Dermis microvascular lymphatic vessel endothelial cell (primary cell): ENCODE results near the gene SOS2. TPM values are rescaled to one million over a fixed set of nuclear protein-coding genes. Genes with fewer than 3 reads are reported as not detected.
"Not testable (repeated sequence)": the region's sequence is repeated elsewhere in the genome, so short reads cannot be mapped to it uniquely, and the experiment has no call there.

Source experiments
- DNase-seq, 2 donors: peaks; one replicate each; pipeline versions ENCODE4 v3.0.0 to v3.0.0-alpha.2; 2010; ENCODE audit warnings: low read depth in 2 of 2
- total RNA-seq: library from RNA; depleted of rRNA; stranded (reverse); fragments of >200 nt; gene quantifications from 2 replicates; pipeline ENCODE4 v1.2.1, GENCODE V29; 2014

SOS2 gene
- total RNA-seq, 1 donor from 2014 or later = 19.4 TPM

DNA sequence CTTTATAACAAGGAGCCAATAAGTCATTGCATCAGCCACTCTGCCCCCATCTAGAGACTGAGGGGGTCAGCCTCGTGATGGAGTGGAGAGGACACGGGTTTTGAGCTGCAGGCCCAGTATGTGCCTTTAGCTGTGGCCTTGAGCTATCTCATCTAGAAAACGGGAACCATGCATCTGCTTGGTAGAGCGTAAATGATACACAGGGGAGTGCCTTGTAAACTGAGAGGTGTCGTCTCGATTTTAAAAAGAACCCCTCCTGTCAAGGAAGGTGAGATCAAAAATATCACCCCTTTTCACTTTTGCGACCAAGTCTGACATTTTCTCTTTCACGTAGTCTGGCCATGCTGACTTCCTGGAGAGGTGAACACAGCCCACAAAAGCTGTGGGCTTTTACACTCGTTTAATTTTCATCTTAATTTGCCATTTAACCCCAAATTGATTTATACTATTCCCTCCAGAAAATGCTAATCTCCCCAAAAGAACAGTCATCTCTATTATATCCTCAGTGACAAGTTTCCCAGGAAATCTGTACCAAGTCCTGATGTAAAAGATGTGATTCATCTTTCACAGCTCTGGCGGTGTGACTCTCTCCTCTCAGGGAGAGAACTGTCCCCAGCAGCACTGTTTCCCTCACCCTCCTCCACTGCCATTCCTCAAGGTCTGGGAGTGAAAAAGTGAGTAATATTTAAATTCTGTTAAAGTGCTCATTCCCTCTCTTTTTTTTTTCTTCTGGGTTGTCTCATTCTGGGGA lies 145.6 kb downstream of the SOS2 start:
- no peak for DNase-seq

DNA sequence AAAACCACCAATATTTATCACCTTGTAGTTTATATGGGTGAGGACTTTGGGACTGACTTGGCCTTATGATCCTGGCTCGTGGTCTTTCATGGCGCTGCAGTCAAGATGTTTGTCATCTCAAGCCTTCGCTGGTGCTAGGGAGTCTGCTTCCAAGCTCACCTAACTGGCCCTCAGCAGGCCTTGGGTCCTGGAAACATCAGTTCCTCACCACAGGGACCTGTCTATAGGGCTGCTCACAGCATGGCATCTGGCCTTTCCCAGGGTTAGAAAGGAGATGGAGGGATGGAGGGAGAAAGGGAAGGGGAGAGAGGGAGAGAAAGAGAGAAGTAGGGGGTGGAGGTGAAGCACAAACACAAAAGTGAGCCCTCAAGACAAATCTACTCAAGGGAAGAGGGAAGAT lies 146.7 kb downstream of the SOS2 start:
- no peak for DNase-seq

GRCh38 chr14:50083467-50084337 lies 147.7 kb downstream of the SOS2 start:
- no peak for DNase-seq

DNA sequence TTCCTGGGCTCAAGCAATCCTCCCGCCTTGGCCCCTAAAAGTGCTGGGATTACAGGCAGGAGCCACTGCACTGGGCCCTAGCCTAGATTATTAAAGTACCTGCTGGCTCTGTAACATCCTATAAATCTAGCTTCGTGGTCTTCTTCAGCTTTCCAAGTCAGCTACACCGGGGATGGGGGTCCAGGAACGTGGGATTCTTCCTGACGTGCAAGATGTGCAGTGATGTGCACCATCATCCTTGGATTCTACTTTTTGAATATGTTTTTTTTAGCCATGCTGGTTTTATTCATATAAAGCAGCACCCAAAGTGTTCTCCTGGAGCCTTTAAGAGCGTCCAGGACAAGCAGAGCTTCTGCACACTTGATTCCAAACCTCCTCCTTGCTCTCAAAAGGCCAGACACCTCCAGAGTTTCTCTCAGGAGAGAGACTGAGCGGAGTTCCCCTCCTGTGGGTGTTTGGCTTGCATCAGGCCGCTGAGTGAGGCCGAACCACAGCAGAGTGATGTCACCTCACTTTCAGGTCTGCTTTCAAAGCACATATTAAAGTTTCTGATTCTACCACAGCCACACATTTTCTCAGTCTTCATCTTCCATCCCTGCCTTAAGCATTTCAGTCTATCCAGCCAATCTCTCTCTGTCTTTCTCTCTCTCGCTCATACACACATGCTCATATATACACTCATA lies 148.5 kb downstream of the SOS2 start:
- no peak for DNase-seq

DNA sequence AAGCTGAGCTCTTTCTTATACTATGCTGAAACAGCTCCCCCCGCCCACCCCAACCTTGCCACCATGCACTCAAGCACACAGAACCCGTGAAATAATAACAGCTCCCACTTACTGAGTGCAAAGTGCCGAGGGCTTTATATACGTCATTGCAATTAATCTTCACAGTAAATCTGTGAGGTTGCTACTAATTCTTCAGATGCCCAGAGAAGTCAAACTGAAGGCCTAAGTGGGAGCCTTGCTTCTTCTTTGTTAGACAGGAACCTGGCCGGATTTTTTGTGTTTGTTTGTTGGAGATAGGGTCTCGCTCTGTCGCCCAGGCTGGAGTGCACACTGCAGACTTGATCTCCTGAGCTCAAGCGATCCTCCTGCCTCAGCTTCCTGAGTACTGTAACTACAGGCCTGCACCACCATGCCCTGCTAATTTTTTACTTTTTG lies 149.1 kb downstream of the SOS2 start:
- no peak for DNase-seq

DNA sequence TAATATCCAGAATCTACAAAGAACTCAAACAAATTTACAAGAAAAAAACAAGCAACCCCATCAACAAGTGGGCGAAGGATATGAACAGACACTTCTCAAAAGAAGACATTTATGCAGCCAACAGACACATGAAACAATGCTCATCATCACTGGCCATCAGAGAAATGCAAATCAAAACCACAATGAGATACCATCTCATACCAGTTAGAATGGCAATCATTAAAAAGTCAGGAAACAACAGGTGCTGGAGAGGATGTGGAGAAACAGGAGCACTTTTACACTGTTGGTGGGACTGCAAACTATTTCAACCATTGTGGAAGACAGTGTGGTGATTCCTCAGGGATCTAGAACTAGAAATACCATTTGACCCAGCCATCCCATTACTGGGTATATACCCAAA lies 152.3 kb downstream of the SOS2 start:
- not testable (repeated sequence) for DNase-seq

DNA sequence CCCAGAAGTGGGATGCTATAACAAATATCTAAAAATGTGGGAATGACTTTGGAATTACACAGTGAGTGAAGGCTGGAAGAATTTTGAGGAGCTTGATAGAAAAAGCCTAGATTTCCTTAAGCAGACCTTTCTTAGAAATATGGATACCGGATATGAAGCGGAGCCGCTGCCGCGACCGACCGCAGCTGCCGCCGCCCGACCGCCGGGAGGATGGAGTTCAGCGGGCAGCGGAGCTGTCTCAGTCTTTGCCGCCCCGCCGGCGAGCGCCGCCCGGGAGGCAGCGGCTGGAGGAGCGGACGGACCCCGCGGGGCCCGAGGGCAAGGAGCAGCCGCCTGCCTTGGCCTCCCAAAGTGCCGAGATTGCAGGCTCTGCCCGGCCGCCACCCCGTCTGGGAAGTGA lies 157.7 kb downstream of the SOS2 start:
- not testable (repeated sequence) for DNase-seq

DNA sequence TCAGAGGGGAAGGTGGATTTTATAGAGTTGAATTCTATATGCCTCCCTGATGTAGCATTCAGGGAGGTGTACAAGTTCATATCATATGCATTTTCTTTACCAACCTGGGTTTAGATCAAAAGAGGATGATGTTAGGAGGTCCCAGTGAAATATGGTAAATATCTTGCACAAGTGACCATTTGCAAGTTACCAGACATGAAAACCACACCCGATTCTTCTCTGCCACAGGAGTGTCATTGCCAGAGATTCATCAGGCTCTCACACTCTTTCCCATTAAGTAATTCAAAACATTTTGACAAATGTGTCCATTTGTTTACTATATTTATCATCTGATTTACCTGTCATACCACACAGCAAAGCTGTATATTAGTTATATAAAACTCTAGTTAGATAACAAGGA lies 159.0 kb downstream of the SOS2 start:
- DNase-seq = no peak

- no peak for DNase-seq
Observed at GRCh38 chr14:50070840-50071548, 160.4 kb downstream of the SOS2 start.

DNA sequence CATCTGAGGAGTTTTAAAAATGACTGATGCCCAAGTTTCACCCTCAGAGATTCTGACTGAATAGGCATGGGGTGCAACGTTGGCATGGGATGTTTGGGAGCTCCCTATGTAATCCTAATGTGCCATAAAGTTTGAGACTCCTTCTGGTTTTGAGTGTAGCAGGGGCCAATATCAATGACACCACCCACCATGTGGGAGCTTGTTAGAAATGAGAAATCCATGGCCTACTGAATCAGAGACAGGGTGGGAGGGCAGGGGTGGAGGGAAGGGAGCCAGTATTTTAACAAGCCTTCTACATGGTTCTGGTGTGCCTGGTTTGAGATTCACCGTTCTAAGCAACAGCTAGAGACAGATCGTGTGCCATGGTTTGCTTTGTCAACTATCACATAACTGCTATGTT lies 161.1 kb downstream of the SOS2 start:
- DNase-seq = no peak

DNA sequence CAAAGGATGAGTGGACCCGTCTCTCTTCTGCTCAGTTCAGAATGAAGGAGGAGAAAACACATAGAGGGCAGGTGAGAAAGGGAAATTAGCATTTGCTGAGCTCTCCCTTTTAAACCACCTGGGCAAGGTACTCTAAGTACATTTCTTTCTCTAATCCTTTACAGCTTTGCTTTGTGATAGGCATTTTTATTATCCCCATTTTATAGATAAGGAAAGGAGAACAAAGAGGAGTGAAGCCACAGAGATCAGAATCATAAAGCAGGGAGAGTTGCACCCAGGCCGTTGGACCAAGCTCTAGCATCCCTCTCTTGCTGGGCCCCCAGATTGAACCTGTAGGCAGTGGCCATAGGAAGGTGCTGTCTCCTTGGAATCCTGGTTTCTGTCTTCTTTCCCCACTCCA lies 162.1 kb downstream of the SOS2 start:
- no peak for DNase-seq

DNA sequence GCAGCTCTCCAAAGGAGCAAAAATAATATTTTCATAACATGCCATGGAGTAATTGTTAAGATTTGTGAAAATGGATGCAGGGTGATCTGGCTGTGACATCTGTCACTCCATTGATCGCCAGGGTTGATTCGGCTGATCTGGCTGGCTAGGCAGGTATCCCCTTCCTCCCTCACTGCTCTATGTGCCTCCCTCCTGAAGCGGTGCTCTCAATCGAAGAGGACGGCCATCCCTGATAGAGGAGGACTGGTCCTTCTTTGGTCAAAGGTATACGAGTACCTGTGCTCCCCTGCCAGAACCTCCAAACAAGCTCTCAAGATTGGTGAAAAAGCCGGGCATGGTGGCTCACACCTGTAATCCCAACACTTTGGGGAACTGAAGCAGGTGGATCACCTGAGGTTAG lies 162.9 kb downstream of the SOS2 start:
- no peak for DNase-seq

DNA sequence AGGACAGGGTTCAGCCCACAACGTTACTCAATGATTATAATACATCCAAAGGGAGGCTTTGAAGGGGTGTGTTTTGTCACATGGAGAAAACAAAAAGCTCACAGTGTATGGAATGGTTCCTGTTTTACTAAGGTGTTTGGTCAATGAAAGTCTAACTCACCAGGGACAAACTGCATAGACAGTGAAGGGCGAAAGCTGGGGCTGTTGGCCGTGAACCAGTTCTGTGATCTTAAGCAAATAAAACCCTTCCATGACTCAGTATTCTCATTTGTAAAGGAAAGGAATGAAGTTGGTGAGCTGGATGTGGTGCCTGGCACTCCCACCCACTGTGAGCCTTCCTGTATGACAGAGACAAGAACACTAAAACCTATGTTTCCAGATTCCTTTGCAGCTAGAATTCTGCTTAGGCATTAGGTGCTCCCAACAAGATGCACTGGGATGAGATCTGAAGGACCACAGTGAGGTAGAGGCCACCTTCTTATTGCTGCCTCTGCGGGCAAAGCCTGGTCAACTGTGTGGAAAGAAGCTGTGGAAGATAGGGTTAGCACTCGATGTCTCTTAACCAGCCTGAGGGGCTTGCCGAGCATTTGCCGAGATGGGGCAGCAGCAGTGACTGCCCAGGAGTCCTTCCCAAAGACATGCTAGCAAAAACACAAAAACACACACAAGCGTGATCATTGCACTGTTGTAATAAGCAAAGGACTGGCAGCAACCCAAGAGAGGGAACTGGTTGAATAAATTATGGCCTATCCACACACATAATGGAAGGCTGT lies 163.5 kb downstream of the SOS2 start:
- peak in 1 of 2 donors; percentile 58 for DNase-seq

Other genes with a start within 250 kb of the SOS2 start
- gene VCPKMT, start 115.0 kb downstream of the SOS2 start, total RNA-seq = 1.9 and 2.8 TPM in 2 replicates
- gene L2HGDH, start 80.7 kb upstream of the SOS2 start, total RNA-seq = 3.8 and 5.0 TPM in 2 replicates
- 5.4 and 6.0 TPM in 2 replicates for gene DMAC2L, start 80.7 kb upstream of the SOS2 start, total RNA-seq
- gene CDKL1, start 165.3 kb upstream of the SOS2 start, total RNA-seq = 42.2 and 62.8 TPM in 2 replicates